HepG2 (cell line): ENCODE results near the gene RPS6KA2. TPM values are rescaled to one million over a fixed set of nuclear protein-coding genes. Genes with fewer than 3 reads are reported as not detected.

ENCODE experiments used
- ATAC-seq: fragments of 200-7000 bp; cut with Tn5 transposase; 3 replicates; pipeline ENCODE4 v1.9.1; 2020; ENCODE audit warnings: mild to moderate bottlenecking, moderate library complexity
- BruUV-seq: library from RNA; stranded (reverse); fragments of 400-500 nt; replicated peaks from 2 replicates; lab custom pipeline; 2021; lab: Mats Ljungman, UMichigan
- CTCF ChIA-PET: fragments of 300-600 bp; formaldehyde crosslinking; extraction: SDS; loops from one replicate; lab custom pipeline; 2021; ENCODE audit warnings: low total read pairs, inconsistent platforms, low intra/inter-chr PET ratio; lab: Yijun Ruan, JAX
- POLR2A ChIA-PET: fragments of 350-600 bp; sonication (Branson Sonifier 250); formaldehyde crosslinking; loops from one replicate; lab custom pipeline; 2020; ENCODE audit warnings: antibody characterized with exemption, inconsistent platforms; lab: Yijun Ruan, JAX
- DNase-seq: peaks from one replicate; pipeline ENCODE4 v3.0.0-alpha.2; 2015; ENCODE audit warnings: low spot score
- FAIRE-seq: peaks from 3 replicates; lab custom pipeline; 2011; peaks lifted over from hg19 to GRCh38; lab: Jason Lieb, UNC
- H2AFZ ChIP-seq: one replicate; pipeline ENCODE4 v1.6.1; 2011; ENCODE audit warnings: low read length, inconsistent platforms
- H3K27ac ChIP-seq: fragments of 300-600 bp; 3 replicates; pipeline ENCODE4 v1.8.0; 2011; ENCODE audit warnings: mixed run types, mild to moderate bottlenecking, mixed read lengths, low read length, inconsistent platforms; ENCODE audit not compliant: insufficient read depth; ENCODE audit errors: extremely low read length
- H3K27me3 ChIP-seq, 2 experiments: fragments of 200-600 bp in 1 of 2; 2 replicates in 1 of 2; 3 replicates in 1 of 2; pipeline versions ENCODE4 v1.6.0 to v1.8.0; 2011; ENCODE audit warnings: low read length in 2 of 2, mild to moderate bottlenecking in 2 of 2, moderate library complexity in 2 of 2, inconsistent platforms in 1 of 2; ENCODE audit not compliant: insufficient read depth in 2 of 2, control insufficient read depth in 1 of 2
- H3K36me3 ChIP-seq, 2 experiments: fragments of 200-600 bp in 1 of 2; replicated peaks in 1 of 2; 2 replicates in 1 of 2; 3 replicates in 1 of 2; pipeline versions ENCODE4 v1.5.1 to v1.8.0; 2011; ENCODE audit warnings: low read length in 2 of 2, inconsistent platforms in 1 of 2; ENCODE audit not compliant: insufficient read depth in 2 of 2, control insufficient read depth in 1 of 2
- H3K4me1 ChIP-seq: 2 replicates; pipeline ENCODE4 v1.5.1; 2012; ENCODE audit warnings: low read length, inconsistent platforms; ENCODE audit not compliant: insufficient read depth
- H3K4me2 ChIP-seq: 2 replicates; pipeline ENCODE4 v1.6.0; 2011; ENCODE audit warnings: low read depth, low read length, inconsistent platforms
- H3K4me3 ChIP-seq, 3 experiments: fragments of 200-600 bp in 1 of 3; sonication (generic), shearing (Covaris generic) in 1 of 3; replicated peaks in 1 of 3; 2 replicates each; pipeline ENCODE4 v1.5.1; 2011 to 2016; ENCODE audit warnings: low read length in 3 of 3, inconsistent platforms in 2 of 3, low read depth in 2 of 3, mild to moderate bottlenecking in 2 of 3, control low read depth in 1 of 3, mixed read lengths in 1 of 3; ENCODE audit not compliant: insufficient read depth in 1 of 3
- H3K79me2 ChIP-seq: one replicate; pipeline ENCODE4 v1.6.1; 2011; ENCODE audit warnings: low read length, inconsistent platforms; ENCODE audit not compliant: insufficient read depth
- H3K9ac ChIP-seq: 2 replicates; pipeline ENCODE4 v1.6.0; 2011; ENCODE audit warnings: mild to moderate bottlenecking, low read depth, low read length, inconsistent platforms; ENCODE audit not compliant: insufficient read depth
- H3K9me3 ChIP-seq: 2 replicates; pipeline ENCODE4 v1.5.1; 2012; ENCODE audit warnings: mild to moderate bottlenecking, low read length
- H4K20me1 ChIP-seq: 2 replicates; pipeline ENCODE4 v1.6.0; 2011; ENCODE audit warnings: inconsistent platforms, mild to moderate bottlenecking, low read length, moderate library complexity; ENCODE audit not compliant: insufficient read depth
- ZNF75D ChIP-seq: sonication (generic); formaldehyde crosslinking; IDR thresholded peaks from 2 replicates; pipeline ENCODE4 v1.8.1; 2023; ENCODE audit warnings: missing genetic modification reagents, mild to moderate bottlenecking, borderline replicate concordance
- ZNF773 ChIP-seq: sonication (generic); formaldehyde crosslinking; IDR thresholded peaks from 2 replicates; pipeline ENCODE4 v1.4.0; 2020; ENCODE audit warnings: missing genetic modification reagents, borderline replicate concordance
- WGBS: methylation state at CpG from one replicate; pipeline ENCODE4 v1.1.6; 2017; ENCODE audit warnings: low lambda C conversion rate; 5-methylcytosine and 5-hydroxymethylcytosine counted together
- in situ Hi-C: cut with HindIII; loops from 2 replicates; pipeline ENCODE4 v1.10.0; 2017; ENCODE audit warnings: low pct_unique_long_range_greater_than_20kb; ENCODE audit not compliant: extremely low pct_ligation_motif_present
- intact Hi-C: fragments of 100-400 bp; cut with micrococcal nuclease; formaldehyde crosslinking; loops from one replicate; pipeline ENCODE4 v1.10.0; 2022; ENCODE audit not compliant: unreplicated experiment
- polyA plus RNA-seq, 8 experiments: library from polyadenylated mRNA; depleted of rRNA in 3 of 8; stranded (reverse) in 7 of 8; unstranded in 1 of 8; fragments of >200 nt; fragmentation: Illumina TruSeq in 4 of 8; extraction: Trizol in 4 of 8; gene quantifications; 2 replicates each; pipeline versions ENCODE4 v1.2.1 to v1.2.3, GENCODE V29; 2011 to 2016; ENCODE audit warnings: low read depth in 4 of 8, missing spikeins in 1 of 8, mixed read lengths in 1 of 8; ENCODE audit not compliant: insufficient read depth in 1 of 8
- total RNA-seq, 5 experiments: library from RNA; depleted of rRNA; stranded (reverse); fragments of >200 nt; fragmentation: Illumina TruSeq; extraction: Trizol; gene quantifications; 2 replicates each; pipeline ENCODE4 v1.2.3, GENCODE V29; 2016; ENCODE audit warnings: low read depth in 1 of 5

Gene RPS6KA2
- total and polyA plus RNA-seq, 2 of the 13 experiments (the other 11 are each of a cell fraction or from before 2014, with no cell fraction given), result 0.22 to 0.38 TPM

- Histone ChIP-seq H3K27ac (no peak overlapping the region), H3K9ac (no peak overlapping the region), H3K9me3 (no peaks in the 10 kb centered on the region), H3K79me2 (no peaks in the 10 kb centered on the region), H3K4me1 (no peaks in the 10 kb centered on the region), H4K20me1 (no peaks in the 10 kb centered on the region), H3K36me3 (no peaks in the 10 kb centered on the region), H3K4me2 (no peak overlapping the region), H2AFZ (no peak overlapping the region), H3K4me3 (no peak overlapping the region), H3K27me3 (peaks cover 9 to 85% of the 10 kb centered on the region in 2 experiments; a peak in 4 of 5 replicates)
- CTCF ChIA-PET, result no interaction called here
- BruUV-seq, result no TSS peak
- POLR2A ChIA-PET, result no interaction called here
- intact Hi-C loops (no loop called here), in situ Hi-C loops (no loop called here)
- ATAC-seq (no peak), FAIRE-seq (no peak), DNase-seq (no peak)
- TF ChIP-seq ZNF75D (CRISPR knock-in tag), result no peak
- WGBS, result 25% methylated on average over 5 of the region's 5 CpGs
Observed at GRCh38 chr6:166492092-166492741, 134.8 kb downstream of the RPS6KA2 start.

DNA sequence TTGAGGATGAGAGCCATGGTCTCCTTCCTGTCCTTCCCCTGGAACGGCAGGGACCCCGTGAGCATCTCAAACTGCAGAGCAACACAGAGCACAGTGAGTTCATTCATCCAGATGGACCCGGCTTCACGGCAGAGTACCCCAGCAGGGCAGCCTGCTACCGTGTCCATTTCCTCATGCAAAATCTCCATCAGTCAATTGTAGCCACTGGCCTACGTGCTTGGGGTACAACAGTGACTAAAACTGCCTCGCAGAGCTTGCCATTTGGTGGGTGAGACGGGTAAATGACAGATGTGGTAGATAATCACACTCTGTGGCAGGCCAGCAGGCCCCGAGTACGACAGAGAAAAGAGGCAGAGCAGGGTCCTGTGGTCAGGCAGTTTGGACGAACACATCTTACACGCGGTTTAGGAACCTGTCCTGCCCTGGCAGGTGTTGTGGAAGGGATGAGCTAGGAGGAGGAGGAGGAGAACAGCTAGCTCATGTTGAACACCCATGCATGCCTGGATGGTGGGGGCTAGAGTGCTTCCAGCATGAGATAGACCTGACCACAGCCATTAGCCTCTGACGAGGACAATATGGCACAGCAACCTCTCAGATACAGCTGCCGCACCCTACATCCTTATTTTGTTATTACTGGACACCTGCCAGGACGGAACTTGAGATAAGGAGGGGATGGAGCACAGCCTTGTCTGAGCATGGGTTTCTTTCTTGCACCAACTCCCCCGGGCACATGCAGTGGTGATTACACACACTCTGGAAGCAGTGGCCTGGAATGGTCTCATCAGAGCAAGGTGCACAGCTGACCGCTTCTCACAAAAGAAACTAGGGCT lies 136.2 kb downstream of the RPS6KA2 start:
- intact Hi-C loops, result no loop called here
- no peak for TF ChIP-seq ZNF773 (CRISPR knock-in tag)
- no peak for FAIRE-seq
- H3K27ac ChIP-seq, result no peak overlapping the region
- H3K9me3 ChIP-seq, result no peaks in the 10 kb centered on the region
- WGBS, result 7% methylated on average over 16 of the region's 18 CpGs
- H3K4me3 ChIP-seq, result no peak overlapping the region
- peaks cover 9 to 87% of the 10 kb centered on the region in 2 experiments; a peak in 4 of 5 replicates for H3K27me3 ChIP-seq
- H3K4me1 ChIP-seq, result no peaks in the 10 kb centered on the region
- DNase-seq, result no peak
- H4K20me1 ChIP-seq, result no peaks in the 10 kb centered on the region
- no peaks in the 10 kb centered on the region for H3K79me2 ChIP-seq
- CTCF ChIA-PET, result no interaction called here
- BruUV-seq, result no TSS peak
- no peak overlapping the region for H3K4me2 ChIP-seq
- ATAC-seq, result no peak
- H3K9ac ChIP-seq, result no peak overlapping the region
- POLR2A ChIA-PET, result no interaction called here
- H2AFZ ChIP-seq, result no peak overlapping the region
- no peaks in the 10 kb centered on the region for H3K36me3 ChIP-seq
- in situ Hi-C loops, result no loop called here
